WTC11 (cell line): ENCODE results near the gene PARD3B. TPM values are rescaled to one million over a fixed set of nuclear protein-coding genes. Genes with fewer than 3 reads are reported as not detected.

ENCODE experiments used
- ATAC-seq: fragments of 200-7000 bp; cut with Tn5 transposase; 2 replicates; pipeline ENCODE4 v1.10.0; 2021; ENCODE audit warnings: mild to moderate bottlenecking, moderate library complexity
- CTCF ChIA-PET: fragments of 300-600 bp; sonication (Branson Sonifier 250); formaldehyde crosslinking; loops from one replicate; lab custom pipeline; 2021; ENCODE audit warnings: antibody characterized with exemption; lab: Charles Lee
- POLR2A ChIA-PET: fragments of 350-600 bp; sonication (Branson Sonifier 250); formaldehyde crosslinking; loops from one replicate; lab custom pipeline; 2021; ENCODE audit warnings: antibody characterized with exemption; lab: Charles Lee
- DNase-seq: peaks from one replicate; pipeline ENCODE4 v3.0.0; 2021; ENCODE audit warnings: low spot score
- H3K27ac Mint-ChIP-seq: 2 replicates; pipeline ENCODE4 v1.8.0; 2021; ENCODE audit warnings: mixed read lengths
- H3K27me3 Mint-ChIP-seq: 2 replicates; pipeline ENCODE4 v1.8.0; 2021; ENCODE audit warnings: low read depth, mild to moderate bottlenecking, moderate library complexity, mixed read lengths
- H3K36me3 Mint-ChIP-seq: 2 replicates; pipeline ENCODE4 v1.8.0; 2021; ENCODE audit warnings: mixed read lengths
- H3K4me1 Mint-ChIP-seq: 2 replicates; pipeline ENCODE4 v1.8.0; 2022; ENCODE audit warnings: mixed read lengths
- H3K4me3 Mint-ChIP-seq: 2 replicates; pipeline ENCODE4 v1.8.0; 2021; ENCODE audit warnings: mild to moderate bottlenecking, moderate library complexity, mixed read lengths
- H3K9me3 Mint-ChIP-seq: 2 replicates; pipeline ENCODE4 v1.8.0; 2021; ENCODE audit warnings: mixed read lengths
- ATF2 ChIP-seq: sonication (generic); formaldehyde crosslinking; IDR thresholded peaks from 2 replicates; pipeline ENCODE4 v1.8.1; 2022; ENCODE audit warnings: low read depth, missing genetic modification reagents, borderline replicate concordance
- E2F1 ChIP-seq: sonication (generic); formaldehyde crosslinking; IDR thresholded peaks from 2 replicates; pipeline ENCODE4 v1.8.0; 2022; ENCODE audit warnings: mild to moderate bottlenecking, missing genetic modification reagents
- E2F4 ChIP-seq: sonication (generic); formaldehyde crosslinking; IDR thresholded peaks from 2 replicates; pipeline ENCODE4 v1.8.1; 2022; ENCODE audit warnings: low read depth, mild to moderate bottlenecking, moderate library complexity, missing genetic modification reagents, borderline replicate concordance
- ESRRA ChIP-seq: sonication (generic); formaldehyde crosslinking; IDR thresholded peaks from 2 replicates; pipeline ENCODE4 v1.8.1; 2022; ENCODE audit warnings: mild to moderate bottlenecking, missing genetic modification reagents, borderline replicate concordance
- FOXP4 ChIP-seq: sonication (generic); formaldehyde crosslinking; IDR thresholded peaks from 2 replicates; pipeline ENCODE4 v1.8.0; 2022; ENCODE audit warnings: mild to moderate bottlenecking, missing genetic modification reagents
- GABPB1 ChIP-seq: sonication (generic); formaldehyde crosslinking; IDR thresholded peaks from 2 replicates; pipeline ENCODE4 v1.8.1; 2023; ENCODE audit warnings: mild to moderate bottlenecking, missing genetic modification reagents
- GTF2I ChIP-seq: fragments of 250-450 bp; sonication (Bioruptor Pico); conservative IDR thresholded peaks from 2 replicates; pipeline ENCODE4 v1.4.0; 2021; ENCODE audit warnings: mild to moderate bottlenecking
- HMGXB4 ChIP-seq: sonication (generic); formaldehyde crosslinking; IDR thresholded peaks from 2 replicates; pipeline ENCODE4 v1.8.1; 2023; ENCODE audit warnings: mild to moderate bottlenecking, moderate library complexity, missing genetic modification reagents
- IRF2 ChIP-seq: sonication (generic); formaldehyde crosslinking; IDR thresholded peaks from 2 replicates; pipeline ENCODE4 v1.8.0; 2022; ENCODE audit warnings: low read depth, missing genetic modification reagents, borderline replicate concordance
- MLX ChIP-seq: sonication (generic); formaldehyde crosslinking; IDR thresholded peaks from 2 replicates; pipeline ENCODE4 v1.8.1; 2023; ENCODE audit warnings: mild to moderate bottlenecking, missing genetic modification reagents, moderate library complexity
- MYBL2 ChIP-seq: sonication (generic); formaldehyde crosslinking; IDR thresholded peaks from 2 replicates; pipeline ENCODE4 v1.8.1; 2023; ENCODE audit warnings: mild to moderate bottlenecking, moderate library complexity, missing genetic modification reagents
- NFATC4 ChIP-seq: fragments of 250-450 bp; sonication (Bioruptor Pico); IDR thresholded peaks from 2 replicates; pipeline ENCODE4 v1.9.0; 2021; ENCODE audit warnings: mild to moderate bottlenecking
- NFYB ChIP-seq: sonication (generic); formaldehyde crosslinking; conservative IDR thresholded peaks from 2 replicates; pipeline ENCODE4 v1.8.0; 2022; ENCODE audit warnings: low read depth, missing genetic modification reagents
- RORB ChIP-seq: fragments of 250-450 bp; sonication (Bioruptor Pico); IDR thresholded peaks from 2 replicates; pipeline ENCODE4 v1.9.0; 2021; ENCODE audit warnings: mild to moderate bottlenecking
- SMAD3 ChIP-seq: sonication (generic); formaldehyde crosslinking; IDR thresholded peaks from 2 replicates; pipeline ENCODE4 v1.8.0; 2022; ENCODE audit warnings: missing genetic modification reagents, mild to moderate bottlenecking, borderline replicate concordance
- TEAD1 ChIP-seq: sonication (generic); formaldehyde crosslinking; IDR thresholded peaks from 2 replicates; pipeline ENCODE4 v1.8.0; 2022; ENCODE audit warnings: mild to moderate bottlenecking, missing genetic modification reagents
- TEAD4 ChIP-seq: sonication (generic); formaldehyde crosslinking; IDR thresholded peaks from 2 replicates; pipeline ENCODE4 v1.8.0; 2022; ENCODE audit warnings: mild to moderate bottlenecking, missing genetic modification reagents
- TP53 ChIP-seq: sonication (generic); formaldehyde crosslinking; IDR thresholded peaks from 2 replicates; pipeline ENCODE4 v1.8.1; 2023; ENCODE audit warnings: mild to moderate bottlenecking, missing genetic modification reagents
- USF1 ChIP-seq: sonication (generic); formaldehyde crosslinking; IDR thresholded peaks from 2 replicates; pipeline ENCODE4 v1.8.0; 2022; ENCODE audit warnings: mild to moderate bottlenecking, missing genetic modification reagents
- ZNF263 ChIP-seq: sonication (generic); formaldehyde crosslinking; IDR thresholded peaks from 2 replicates; pipeline ENCODE4 v1.8.1; 2022; ENCODE audit warnings: low read depth, mild to moderate bottlenecking, moderate library complexity, missing genetic modification reagents
- ZNF281 ChIP-seq: sonication (generic); formaldehyde crosslinking; IDR thresholded peaks from 2 replicates; pipeline ENCODE4 v1.8.0; 2023; ENCODE audit warnings: mild to moderate bottlenecking, missing genetic modification reagents
- ZNF416 ChIP-seq: fragments of 250-450 bp; sonication (Bioruptor Pico); IDR thresholded peaks from 2 replicates; pipeline ENCODE4 v1.9.0; 2021; ENCODE audit warnings: mild to moderate bottlenecking, inconsistent platforms
- ZNF671 ChIP-seq: fragments of 250-450 bp; sonication (Bioruptor Pico); IDR thresholded peaks from 2 replicates; pipeline ENCODE4 v1.8.0; 2021; ENCODE audit warnings: mild to moderate bottlenecking
- ZSCAN18 ChIP-seq: fragments of 250-450 bp; sonication (Bioruptor Pico); IDR thresholded peaks from 2 replicates; pipeline ENCODE4 v2.1.2; 2022; ENCODE audit warnings: mild to moderate bottlenecking, moderate library complexity
- total RNA-seq: library from RNA; stranded (reverse); gene quantifications from 3 replicates; pipeline ENCODE4 v1.2.3, GENCODE V29; 2021

The PARD3B gene
- total RNA-seq, 1 experiment from 2014 or later, result 5.6 TPM

GRCh38 chr2:205555566-205556230 is 1010.4 kb downstream of the PARD3B start (continued):
- TF ChIP-seq E2F4 (CRISPR knock-in tag) (no peak), ZNF263 (CRISPR knock-in tag) (no peak), TP53 (no peak), ZNF671 (CRISPR knock-in tag) (no peak), ATF2 (CRISPR knock-in tag) (no peak), GTF2I (CRISPR knock-in tag) (no peak), FOXP4 (no peak), TEAD1 (CRISPR knock-in tag) (no peak), GABPB1 (CRISPR knock-in tag) (no peak)

GRCh38 chr2:205556357-205556756 is 1011.1 kb downstream of the PARD3B start:
- H3K4me3 Mint-ChIP-seq, result no peak overlapping the region
- POLR2A ChIA-PET, result no interaction called here
- DNase-seq (no peak), ATAC-seq (peak; percentile 58)
- no peaks in the 10 kb centered on the region for H3K27me3 Mint-ChIP-seq
- CTCF ChIA-PET, result no interaction called here
- H3K9me3 Mint-ChIP-seq, result no peaks in the 10 kb centered on the region
- no peak overlapping the region for H3K27ac Mint-ChIP-seq
- no peaks in the 10 kb centered on the region for H3K36me3 Mint-ChIP-seq
- H3K4me1 Mint-ChIP-seq, result peaks cover 22% of the 10 kb centered on the region
- no peak for TF ChIP-seq RORB (CRISPR knock-in tag)
- TF ChIP-seq IRF2 (CRISPR knock-in tag), result no peak
- no peak for TF ChIP-seq ZNF416 (CRISPR knock-in tag)
- TF ChIP-seq TEAD1 (CRISPR knock-in tag), result no peak
- no peak for TF ChIP-seq ESRRA (CRISPR knock-in tag)
- no peak for TF ChIP-seq E2F1 (CRISPR knock-in tag)
- no peak for TF ChIP-seq SMAD3 (CRISPR knock-in tag)
- TF ChIP-seq TP53, result no peak
- no peak for TF ChIP-seq USF1
- TF ChIP-seq ZNF281, result no peak
- TF ChIP-seq HMGXB4 (CRISPR knock-in tag), result no peak
- no peak for TF ChIP-seq NFATC4 (CRISPR knock-in tag)
- no peak for TF ChIP-seq MLX (CRISPR knock-in tag)
- no peak for TF ChIP-seq NFYB (CRISPR knock-in tag)
- no peak for TF ChIP-seq TEAD4 (CRISPR knock-in tag)
- TF ChIP-seq MYBL2 (CRISPR knock-in tag), result no peak
- TF ChIP-seq ZSCAN18 (CRISPR knock-in tag), result no peak
